Trophoblast cell (in vitro differentiated cells and primary cell): ENCODE data around the gene VDR.

Experiments
- DNase-seq, 2 donors: peaks; one replicate each; pipeline ENCODE4 v3.0.0-alpha.2; 2016
- H2AFZ ChIP-seq: 2 replicates; pipeline ENCODE4 v1.6.1; 2013; ENCODE audit warnings: low read length, moderate library complexity, mild to moderate bottlenecking; ENCODE audit not compliant: insufficient read depth, poor library complexity
- H2AK5ac ChIP-seq: 2 replicates; pipeline ENCODE4 v1.6.1; 2013; ENCODE audit warnings: mild to moderate bottlenecking, low read length
- H2BK120ac ChIP-seq: 2 replicates; pipeline ENCODE4 v1.6.1; 2013; ENCODE audit warnings: low read length, mild to moderate bottlenecking, moderate library complexity; ENCODE audit not compliant: insufficient read depth, poor library complexity
- H2BK12ac ChIP-seq: 2 replicates; pipeline ENCODE4 v1.6.1; 2013; ENCODE audit warnings: mild to moderate bottlenecking, low read length, moderate library complexity
- H2BK5ac ChIP-seq: 2 replicates; pipeline ENCODE4 v1.6.1; 2013; ENCODE audit warnings: low read length, low read depth, moderate library complexity, mild to moderate bottlenecking; ENCODE audit not compliant: poor library complexity
- H3K14ac ChIP-seq: 2 replicates; pipeline ENCODE4 v1.6.1; 2013; ENCODE audit warnings: mild to moderate bottlenecking, low read length
- H3K18ac ChIP-seq: 2 replicates; pipeline ENCODE4 v1.6.1; 2013; ENCODE audit warnings: mild to moderate bottlenecking, low read length
- H3K23ac ChIP-seq: 2 replicates; pipeline ENCODE4 v1.6.1; 2013; ENCODE audit warnings: low read length
- H3K27ac ChIP-seq: 2 replicates; pipeline ENCODE4 v1.5.1; 2013; ENCODE audit warnings: low read depth, mild to moderate bottlenecking, inconsistent platforms, low read length, moderate library complexity
- H3K27me3 ChIP-seq: 2 replicates; pipeline ENCODE4 v1.6.1; 2013; ENCODE audit warnings: inconsistent platforms, mild to moderate bottlenecking, low read length, moderate library complexity; ENCODE audit not compliant: insufficient read depth
- H3K36me3 ChIP-seq, 2 experiments: 1 replicate in 1 of 2; 2 replicates in 1 of 2; pipeline ENCODE4 v1.6.1; 2013; ENCODE audit warnings: low read length in 2 of 2, mild to moderate bottlenecking in 2 of 2, moderate library complexity in 1 of 2; ENCODE audit not compliant: insufficient read depth in 2 of 2, control insufficient read depth in 1 of 2
- H3K4ac ChIP-seq: 2 replicates; pipeline ENCODE4 v1.6.1; 2013; ENCODE audit warnings: low read depth, mild to moderate bottlenecking, low read length, moderate library complexity
- H3K4me1 ChIP-seq, 2 experiments: 1 replicate in 1 of 2; 2 replicates in 1 of 2; pipeline ENCODE4 v1.6.1; 2013; ENCODE audit warnings: low read length in 2 of 2, mild to moderate bottlenecking in 2 of 2, moderate library complexity in 1 of 2; ENCODE audit not compliant: insufficient read depth in 2 of 2, control insufficient read depth in 1 of 2
- H3K4me2 ChIP-seq: 2 replicates; pipeline ENCODE4 v1.6.1; 2013; ENCODE audit warnings: inconsistent platforms, mild to moderate bottlenecking, low read length, moderate library complexity
- H3K4me3 ChIP-seq: 2 replicates; pipeline ENCODE4 v1.5.1; 2013; ENCODE audit warnings: mild to moderate bottlenecking, low read depth, low read length, inconsistent platforms
- H3K79me1 ChIP-seq: one replicate; pipeline ENCODE4 v1.6.1; 2013; ENCODE audit warnings: low read length
- H3K79me2 ChIP-seq: 2 replicates; pipeline ENCODE4 v1.6.1; 2013; ENCODE audit warnings: low read length, mild to moderate bottlenecking; ENCODE audit not compliant: control insufficient read depth, insufficient read depth, poor library complexity
- H3K9ac ChIP-seq: 2 replicates; pipeline ENCODE4 v1.6.1; 2013; ENCODE audit warnings: mild to moderate bottlenecking, low read length
- H3K9me3 ChIP-seq: 2 replicates; pipeline ENCODE4 v1.6.1; 2013; ENCODE audit warnings: low read depth, mild to moderate bottlenecking, control low read depth, inconsistent platforms, low read length; ENCODE audit not compliant: insufficient read depth
- H4K12ac ChIP-seq: 2 replicates; pipeline ENCODE4 v1.6.1; 2013; ENCODE audit warnings: low read depth, mild to moderate bottlenecking, low read length, moderate library complexity
- H4K8ac ChIP-seq: 2 replicates; pipeline ENCODE4 v1.6.1; 2013; ENCODE audit warnings: low read depth, mild to moderate bottlenecking, low read length, moderate library complexity
- H4K91ac ChIP-seq: one replicate; pipeline ENCODE4 v1.6.1; 2013; ENCODE audit warnings: low read depth, mild to moderate bottlenecking, low read length, moderate library complexity
- WGBS: extraction: QIAGEN DNeasy Blood & Tissue Kit; methylation state at CpG from one replicate; pipeline ENCODE4 v1.1.7; 2013; ENCODE audit warnings: missing lambda C conversion rate; ENCODE audit not compliant: insufficient read length, insufficient coverage; ENCODE audit errors: extremely low coverage; 5-methylcytosine and 5-hydroxymethylcytosine counted together

The VDR gene

GRCh38 chr12:47927346-47927745 lies 22.6 kb upstream of the VDR start:
- Histone ChIP-seq H3K14ac (no peak overlapping the region), H2BK120ac (no peak overlapping the region), H3K9me3 (peaks cover 3% of the 10 kb centered on the region), H4K12ac (no peak overlapping the region), H3K36me3 (no peaks in the 10 kb centered on the region), H2BK5ac (no peak overlapping the region), H2AK5ac (no peak overlapping the region), H3K23ac (no peak overlapping the region), H2BK12ac (no peak overlapping the region), H2AFZ (no peak overlapping the region), H3K4me1 (peaks cover 8 to 11% of the 10 kb centered on the region in 2 experiments), H3K4me2 (no peak overlapping the region), H3K27me3 (no peaks in the 10 kb centered on the region), H3K4me3 (no peak overlapping the region), H3K4ac (no peak overlapping the region), H3K9ac (no peak overlapping the region), H3K27ac (no peak overlapping the region), H4K8ac (no peak overlapping the region), H3K18ac (no peak overlapping the region), H3K79me1 (no peaks in the 10 kb centered on the region), H3K79me2 (no peaks in the 10 kb centered on the region), H4K91ac (no peak overlapping the region)
- DNase-seq = no peak
- no CpG with 5 or more reads among the region's 3 CpGs for WGBS

- DNase-seq = no peak
- no peaks in the 10 kb centered on the region for H3K27me3 ChIP-seq
- no peak overlapping the region for H3K4me2 ChIP-seq
- H3K18ac ChIP-seq = no peak overlapping the region
- peaks cover 2% of the 10 kb centered on the region for H3K9me3 ChIP-seq
- H3K4ac ChIP-seq = no peak overlapping the region
- WGBS = no CpG with 5 or more reads among the region's 1 CpG
- no peaks in the 10 kb centered on the region for H3K79me1 ChIP-seq
- H3K79me2 ChIP-seq = no peaks in the 10 kb centered on the region
- H3K36me3 ChIP-seq = no peaks in the 10 kb centered on the region
- H3K4me3 ChIP-seq = no peak overlapping the region
- H3K23ac ChIP-seq = no peak overlapping the region
- no peak overlapping the region for H4K8ac ChIP-seq
- no peak overlapping the region for H2BK12ac ChIP-seq
- no peak overlapping the region for H3K27ac ChIP-seq
- H4K12ac ChIP-seq = no peak overlapping the region
- no peak overlapping the region for H2BK120ac ChIP-seq
- no peak overlapping the region for H4K91ac ChIP-seq
- no peak overlapping the region for H3K9ac ChIP-seq
- no peak overlapping the region for H2BK5ac ChIP-seq
- no peak overlapping the region for H2AFZ ChIP-seq
- H2AK5ac ChIP-seq = no peak overlapping the region
- H3K14ac ChIP-seq = no peak overlapping the region
- no peaks in the 10 kb centered on the region for H3K4me1 ChIP-seq
Measured at GRCh38 chr12:47921907-47922306, 17.1 kb upstream of the VDR start.

- H3K23ac ChIP-seq = no peak overlapping the region
- H3K4me2 ChIP-seq = no peak overlapping the region
- H3K27me3 ChIP-seq = no peaks in the 10 kb centered on the region
- H4K12ac ChIP-seq = no peak overlapping the region
- no peak overlapping the region for H3K27ac ChIP-seq
- no CpG with 5 or more reads among the region's 6 CpGs for WGBS
- no peak overlapping the region for H3K4me3 ChIP-seq
- H3K79me2 ChIP-seq = no peaks in the 10 kb centered on the region
- no peaks in the 10 kb centered on the region for H3K79me1 ChIP-seq
- no peaks in the 10 kb centered on the region for H3K9me3 ChIP-seq
- H2AK5ac ChIP-seq = no peak overlapping the region
- H3K18ac ChIP-seq = no peak overlapping the region
- H3K4me1 ChIP-seq = no peaks in the 10 kb centered on the region
- H2BK12ac ChIP-seq = no peak overlapping the region
- no peak overlapping the region for H4K91ac ChIP-seq
- no peak overlapping the region for H2BK5ac ChIP-seq
- no peaks in the 10 kb centered on the region for H3K36me3 ChIP-seq
- no peak overlapping the region for H3K14ac ChIP-seq
- H3K4ac ChIP-seq = no peak overlapping the region
- no peak overlapping the region for H3K9ac ChIP-seq
- no peak overlapping the region for H2AFZ ChIP-seq
- no peak overlapping the region for H2BK120ac ChIP-seq
- no peak for DNase-seq
- H4K8ac ChIP-seq = no peak overlapping the region
Measured at GRCh38 chr12:47920913-47921312, 16.1 kb upstream of the VDR start.

GRCh38 chr12:47913081-47913480 lies 8.3 kb upstream of the VDR start:
- Histone ChIP-seq H3K27me3 (no peaks in the 10 kb centered on the region), H3K79me1 (no peaks in the 10 kb centered on the region), H3K14ac (no peak overlapping the region), H2BK12ac (no peak overlapping the region), H3K18ac (no peak overlapping the region), H2AFZ (no peak overlapping the region), H2AK5ac (no peak overlapping the region), H3K4ac (no peak overlapping the region), H3K9me3 (no peaks in the 10 kb centered on the region), H3K4me3 (no peak overlapping the region), H3K27ac (no peak overlapping the region), H4K8ac (no peak overlapping the region), H2BK120ac (no peak overlapping the region), H3K9ac (no peak overlapping the region), H4K12ac (no peak overlapping the region), H3K4me1 (peaks cover 7 to 8% of the 10 kb centered on the region in 2 experiments), H4K91ac (no peak overlapping the region), H3K4me2 (no peak overlapping the region), H3K36me3 (no peaks in the 10 kb centered on the region), H3K23ac (no peak overlapping the region), H3K79me2 (no peaks in the 10 kb centered on the region), H2BK5ac (no peak overlapping the region)
- DNase-seq = no peak
- no CpG with 5 or more reads among the region's 3 CpGs for WGBS
